GM19023 (cell line): ENCODE measurements around the gene LIPA.
"Not testable (repeated sequence)": the region's sequence is repeated elsewhere in the genome, so short reads cannot be mapped to it uniquely, and the experiment has no call there.

Source experiments
- ATAC-seq: cut with Tn5 transposase; IDR thresholded peaks from one replicate; pipeline ENCODE4 v1.9.1; 2021; ENCODE audit warnings: mild to moderate bottlenecking, moderate library complexity; ENCODE audit not compliant: unreplicated experiment

Gene LIPA

DNA sequence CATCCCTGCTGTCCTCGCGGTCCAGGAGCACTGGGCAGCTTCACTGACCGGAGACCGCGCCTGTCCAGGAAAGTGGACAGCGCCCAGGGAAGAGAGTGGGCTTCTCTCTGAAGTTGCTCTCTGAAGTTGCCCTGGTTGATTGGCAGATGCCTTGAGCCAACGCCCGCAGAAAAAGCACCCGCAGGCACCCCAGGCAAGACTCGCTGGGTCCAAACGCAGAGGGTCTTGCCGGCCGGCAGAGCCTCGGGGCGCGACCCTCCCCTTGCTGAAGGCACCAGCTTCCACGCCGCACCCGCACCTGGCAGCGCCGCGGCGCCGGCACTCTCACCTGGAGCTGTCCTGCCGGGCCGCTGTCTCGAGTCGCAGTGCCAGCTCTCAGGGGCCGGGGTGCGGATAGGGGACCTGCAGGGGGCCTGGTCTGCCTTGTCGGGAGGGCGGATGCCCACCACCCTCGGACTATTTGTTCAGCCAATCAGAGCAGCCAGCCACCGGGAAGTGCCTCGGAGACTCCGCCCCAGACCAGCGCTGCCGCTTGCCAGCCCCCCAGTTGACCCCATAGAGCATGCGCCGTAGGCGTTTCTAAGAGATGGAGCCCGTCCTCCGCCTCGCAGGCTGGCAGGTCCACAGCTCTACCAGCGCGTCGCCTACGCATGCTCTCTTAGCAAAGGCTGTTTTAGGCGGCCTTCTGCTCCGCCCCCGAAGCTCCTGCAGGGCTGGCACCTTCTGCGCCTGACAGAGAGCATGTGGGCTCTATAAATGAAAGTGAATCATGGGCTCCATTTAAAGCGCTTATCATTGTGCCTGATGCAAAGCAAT is at the start of gene LIPA:
Gene LIPA, minus strand, starts transcription at position 367 of the 816 bp plus-strand sequence. CDS start 4,127 bp downstream, outside the sequence.
- peak; percentile 96 for ATAC-seq

DNA sequence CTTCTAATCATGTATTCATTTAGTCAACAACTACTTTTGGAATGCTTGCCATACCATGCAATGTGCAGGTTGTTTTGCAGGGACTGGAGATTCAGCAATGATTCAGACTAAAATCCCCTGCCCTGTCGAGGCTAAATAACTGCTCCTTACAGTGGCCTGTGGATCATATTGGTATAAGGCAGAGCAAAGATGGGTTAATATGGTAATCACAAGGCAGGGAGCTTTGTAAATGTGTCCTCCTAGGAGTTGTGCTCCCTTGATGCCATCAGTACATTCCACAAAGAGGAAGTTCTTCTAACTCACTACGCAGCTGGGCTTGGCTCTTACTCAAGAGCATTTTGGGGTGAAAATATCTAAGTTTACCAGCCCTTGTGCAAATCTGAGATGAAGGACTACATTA is 49.7 kb upstream of the LIPA start:
- peak; percentile 50 for ATAC-seq

DNA sequence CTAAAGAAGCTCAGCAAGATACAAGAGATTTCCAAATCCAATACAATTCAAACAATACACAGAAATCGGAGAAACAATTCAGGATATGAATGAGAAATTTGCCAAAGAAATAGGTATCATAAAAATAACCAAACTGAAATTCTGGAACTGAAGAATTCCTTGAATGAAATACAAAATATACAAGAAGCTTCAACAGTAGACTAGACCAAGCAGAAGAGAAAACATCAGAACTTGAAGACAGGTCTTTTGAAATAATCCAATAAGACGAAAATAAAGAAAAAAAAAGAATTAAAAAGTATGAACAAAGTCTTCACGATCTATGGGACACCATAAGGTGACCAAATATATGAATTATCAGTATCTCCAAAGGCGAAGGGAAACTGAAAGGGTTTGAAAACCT is 47.5 kb upstream of the LIPA start:
- ATAC-seq, result no peak

DNA sequence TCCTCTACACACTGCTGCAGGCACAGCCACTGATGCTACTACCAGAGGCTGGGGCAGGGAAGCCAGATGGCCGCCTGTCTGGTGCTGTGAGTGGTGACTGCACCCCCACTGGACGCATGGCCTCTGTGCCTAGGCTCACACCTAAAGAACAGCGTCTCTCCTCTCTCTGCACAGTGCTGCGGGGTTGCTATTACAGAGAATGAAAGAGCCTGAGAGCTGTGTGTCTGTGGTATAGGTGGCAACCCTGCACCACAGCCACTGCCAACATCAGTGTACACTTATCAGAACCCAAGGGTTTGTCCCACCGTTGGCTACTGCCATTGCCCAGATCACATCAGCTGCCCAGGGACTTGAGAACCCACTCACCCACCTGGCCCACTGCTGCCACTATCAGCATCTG is 46.2 kb upstream of the LIPA start:
- ATAC-seq, result no peak

DNA sequence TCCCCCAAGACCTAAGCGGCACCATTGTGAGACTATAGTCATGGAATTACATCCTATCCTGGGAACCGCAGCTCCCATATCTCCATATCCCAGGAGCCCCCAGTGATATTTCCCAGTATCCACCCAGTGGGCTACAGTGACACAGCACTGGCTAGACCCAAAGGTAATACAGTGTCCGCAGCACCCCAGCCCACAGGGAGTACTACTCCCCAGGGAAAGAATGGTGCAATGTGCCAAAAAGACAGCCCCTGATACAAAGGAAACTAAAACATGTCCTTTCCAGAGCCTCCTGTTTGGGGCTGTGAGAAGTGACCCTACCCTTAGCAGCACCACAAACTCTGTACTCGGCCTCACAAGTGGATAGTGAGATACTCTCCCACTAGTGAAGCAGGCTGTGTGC is 45.8 kb upstream of the LIPA start:
- ATAC-seq, result no peak

DNA sequence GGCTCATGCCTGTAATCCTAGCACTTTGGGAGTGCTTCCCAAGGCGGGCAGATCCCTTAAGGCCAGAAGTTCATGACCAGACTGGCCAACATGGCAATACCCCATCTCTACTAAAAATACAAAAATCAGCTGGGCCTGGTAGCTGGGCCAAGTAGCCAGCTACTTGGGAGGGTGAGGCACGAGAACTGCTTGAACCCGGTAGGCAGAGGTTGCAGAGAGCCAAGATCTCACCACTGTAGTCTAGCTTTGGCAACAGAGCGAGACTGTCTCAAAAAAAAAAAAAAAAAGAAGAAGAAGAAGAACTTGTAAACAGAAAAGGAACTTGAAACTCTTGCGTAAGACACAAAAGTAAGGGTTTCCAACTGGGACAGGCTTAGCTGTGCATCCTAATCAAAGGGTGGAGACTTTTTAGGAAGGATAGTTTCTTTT is 44.7 kb upstream of the LIPA start:
- ATAC-seq, result no peak

DNA sequence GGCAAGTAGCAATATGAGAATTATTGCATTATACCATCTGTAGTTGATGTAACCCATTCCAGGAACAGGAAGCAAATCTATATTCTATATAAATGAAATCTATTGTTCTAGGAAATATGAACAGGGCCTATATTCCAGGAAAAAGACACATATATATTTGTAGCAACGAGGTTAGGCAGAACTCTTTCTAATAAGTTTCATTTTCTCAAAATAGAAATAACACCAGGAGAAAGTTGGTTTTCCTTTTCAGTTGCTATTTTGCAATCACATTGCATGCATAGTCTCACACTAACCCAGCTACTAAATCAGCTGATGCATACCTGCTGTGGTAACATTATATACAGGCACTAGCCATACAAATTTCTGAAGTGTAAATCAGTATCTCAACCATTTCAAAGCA is 44.0 kb upstream of the LIPA start:
- ATAC-seq, result no peak

DNA sequence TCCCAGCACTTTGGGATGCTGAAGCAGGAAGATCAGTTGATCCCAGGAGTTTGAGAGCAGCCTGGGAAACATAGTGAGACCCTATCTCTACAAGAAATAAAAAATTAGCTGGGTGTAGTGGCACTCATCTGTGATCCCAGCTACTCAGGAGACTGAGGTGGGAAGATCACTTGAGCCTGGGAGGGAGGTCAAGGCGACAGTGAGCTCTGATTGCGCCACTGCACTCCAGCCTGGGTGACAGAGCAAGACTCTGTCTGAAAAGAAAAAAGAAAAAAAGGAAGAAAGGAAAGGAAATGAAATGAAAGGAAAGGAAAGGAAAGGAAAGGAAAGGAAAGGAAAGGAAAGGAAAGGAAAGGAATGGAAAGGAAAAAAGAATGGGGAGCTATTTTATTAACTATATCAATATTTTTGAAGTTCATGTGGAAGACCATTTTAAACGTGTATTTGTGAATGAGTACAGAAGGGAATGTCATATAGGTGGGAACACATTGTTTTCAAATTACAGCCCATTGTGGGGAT is 43.2 kb upstream of the LIPA start:
- no peak for ATAC-seq

DNA sequence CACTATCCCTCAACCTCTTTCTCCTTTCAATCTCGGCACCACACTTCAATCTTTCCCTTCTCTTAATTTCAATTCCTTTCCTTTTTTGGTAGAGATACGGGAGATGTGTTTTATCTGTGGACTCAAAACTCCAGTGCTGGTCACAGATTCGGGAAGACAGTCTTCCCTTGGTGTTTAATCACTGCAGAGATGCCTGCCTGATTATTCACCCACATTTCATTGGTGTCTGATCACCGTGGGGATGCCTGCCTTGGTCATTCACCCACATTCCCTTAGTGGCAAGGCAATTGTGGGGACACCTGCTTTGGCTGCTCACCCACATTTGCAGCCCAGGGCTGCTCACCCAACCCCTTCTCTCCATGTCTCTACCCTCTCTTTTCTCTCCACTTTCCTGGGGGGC is 33.7 kb upstream of the LIPA start:
- not testable (repeated sequence) for ATAC-seq

DNA sequence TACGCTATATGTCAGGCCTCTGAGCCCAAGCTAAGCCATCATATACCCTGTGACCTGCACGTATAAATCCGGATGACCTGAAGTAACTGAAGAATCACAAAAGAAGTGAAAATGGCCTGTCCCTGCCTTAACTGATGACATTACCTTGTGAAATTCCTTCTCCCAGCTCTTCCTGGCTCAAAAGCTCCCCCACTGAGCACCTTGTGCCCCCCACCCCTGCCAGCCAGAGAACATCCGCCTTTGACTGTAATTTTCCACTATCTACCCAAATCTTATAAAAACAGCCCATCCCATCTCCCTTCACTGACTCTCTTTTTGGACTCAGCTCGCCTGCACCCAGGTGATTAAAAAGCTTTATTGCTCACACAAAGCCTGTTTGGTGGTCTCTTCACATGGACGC is 33.1 kb upstream of the LIPA start:
- ATAC-seq, result not testable (repeated sequence)

DNA sequence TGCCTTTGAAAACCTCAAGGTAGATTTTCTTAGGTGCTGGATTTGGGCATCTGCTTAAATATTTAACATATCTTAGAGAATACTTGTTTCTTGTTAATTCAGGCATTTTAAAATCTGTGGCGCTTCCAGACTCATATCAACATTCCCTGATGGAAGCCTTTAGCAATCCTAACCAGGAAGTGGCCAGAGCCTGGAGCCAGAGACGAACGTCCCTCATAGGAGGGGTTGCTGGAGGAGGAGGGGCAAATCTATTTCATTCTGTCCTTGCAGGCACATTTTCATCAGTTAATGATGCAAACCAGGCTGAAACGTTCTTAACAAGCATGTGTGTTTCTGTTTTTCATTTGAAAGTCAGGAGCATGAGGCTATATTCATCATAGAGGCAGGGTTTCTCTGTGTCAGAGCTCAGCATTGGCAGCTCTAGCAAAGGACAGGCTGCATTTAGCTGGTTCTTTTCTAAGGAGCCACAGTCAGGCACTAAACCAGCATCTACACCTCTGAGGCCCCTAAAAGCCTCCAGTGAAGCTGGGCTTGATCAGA is 32.4 kb upstream of the LIPA start:
- no peak for ATAC-seq

DNA sequence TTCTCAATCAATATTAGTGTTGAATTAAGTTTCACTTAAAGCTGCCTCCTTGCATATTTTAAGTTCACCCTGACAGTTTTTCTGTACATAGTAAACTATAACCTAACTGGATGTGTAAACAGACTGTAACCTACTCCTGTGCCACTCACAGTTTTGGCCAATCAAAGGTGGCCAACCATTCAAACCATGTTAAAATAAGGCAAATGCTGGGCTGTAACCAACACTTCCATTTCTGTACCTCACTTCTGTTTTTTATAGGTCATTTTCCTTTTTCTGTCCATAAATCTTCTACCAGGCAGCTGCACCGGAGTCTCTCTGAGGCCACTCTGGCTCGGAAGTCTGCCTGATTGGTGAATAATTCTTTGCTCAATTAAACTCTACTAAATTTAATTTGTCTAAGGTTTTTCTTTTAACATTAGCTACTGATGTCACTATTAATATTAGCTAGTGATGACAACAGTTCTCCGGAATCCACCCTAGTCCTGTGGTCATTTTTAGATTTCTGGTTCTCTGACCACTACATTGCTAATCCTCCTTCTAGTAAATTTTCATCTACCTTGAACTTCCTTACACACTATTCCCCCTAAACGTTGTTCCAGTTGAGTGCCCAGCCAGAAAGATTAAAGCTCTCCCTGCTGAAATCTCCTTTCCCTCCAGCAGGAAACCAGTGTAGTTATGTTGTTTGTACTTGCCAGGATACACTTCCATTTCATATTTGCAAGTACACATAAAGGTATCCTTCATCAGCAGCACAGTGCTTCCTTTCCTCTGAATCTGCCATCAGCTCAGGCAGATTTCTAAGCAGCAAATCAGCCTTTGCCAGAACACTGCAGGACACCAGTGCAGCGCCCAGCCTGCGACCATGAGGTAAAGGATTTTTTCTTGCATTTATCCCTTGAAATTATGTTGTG is 31.7 kb upstream of the LIPA start:
- no peak for ATAC-seq

DNA sequence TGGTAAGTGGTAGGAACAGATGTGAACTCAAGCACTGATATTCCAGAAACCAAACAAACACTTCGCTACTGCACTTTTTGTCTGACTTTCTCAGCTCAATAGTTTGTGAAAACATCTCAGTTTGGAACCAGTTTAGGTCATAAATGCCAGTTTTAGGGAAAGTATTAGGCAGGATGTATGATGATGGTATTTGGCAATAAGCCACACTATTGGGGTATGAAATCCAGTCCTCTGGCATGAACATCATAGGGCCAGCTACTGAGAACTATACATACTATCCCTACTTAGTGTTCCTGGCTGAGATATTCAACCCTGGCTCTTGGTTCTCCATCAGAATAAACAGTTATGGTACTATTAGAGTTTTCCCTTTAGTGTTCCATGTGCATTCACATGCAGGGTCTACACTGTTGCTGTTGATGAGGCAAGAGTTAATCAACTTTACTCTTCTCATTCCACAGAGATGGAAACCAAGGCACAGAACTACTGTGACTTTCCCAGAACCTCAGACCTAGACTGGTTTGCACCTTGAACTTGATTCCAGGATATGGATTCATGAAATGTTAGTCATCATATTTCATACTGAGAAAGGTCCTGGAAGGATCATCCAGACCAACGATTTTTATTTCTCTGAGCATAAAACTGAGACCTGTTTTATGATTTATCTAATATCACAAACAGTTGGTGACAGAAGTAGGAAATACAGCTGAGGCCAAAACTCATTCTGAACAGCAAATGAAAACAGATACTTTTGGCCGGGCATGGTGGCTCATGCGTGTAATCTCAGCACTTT is 30.2 kb upstream of the LIPA start:
- ATAC-seq, result no peak

DNA sequence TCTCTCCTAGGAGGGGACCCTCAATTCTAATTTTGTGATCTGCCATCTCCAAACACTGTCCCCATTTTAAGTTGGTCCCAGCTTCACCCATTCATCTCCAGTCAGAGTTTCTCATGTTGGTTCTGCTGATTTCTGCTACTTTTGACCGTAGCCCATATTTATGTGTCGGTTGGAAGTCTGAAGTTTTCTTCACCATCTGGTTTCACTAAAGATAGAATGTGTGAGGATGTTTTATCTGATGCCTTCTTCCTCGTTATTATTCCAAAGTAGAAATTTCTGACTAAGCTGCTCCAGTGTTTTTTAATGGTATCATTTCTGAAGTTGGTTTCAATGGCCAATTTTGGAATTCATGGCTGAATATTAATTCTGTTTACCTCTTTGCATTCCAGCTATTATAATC is 28.9 kb upstream of the LIPA start:
- no peak for ATAC-seq

DNA sequence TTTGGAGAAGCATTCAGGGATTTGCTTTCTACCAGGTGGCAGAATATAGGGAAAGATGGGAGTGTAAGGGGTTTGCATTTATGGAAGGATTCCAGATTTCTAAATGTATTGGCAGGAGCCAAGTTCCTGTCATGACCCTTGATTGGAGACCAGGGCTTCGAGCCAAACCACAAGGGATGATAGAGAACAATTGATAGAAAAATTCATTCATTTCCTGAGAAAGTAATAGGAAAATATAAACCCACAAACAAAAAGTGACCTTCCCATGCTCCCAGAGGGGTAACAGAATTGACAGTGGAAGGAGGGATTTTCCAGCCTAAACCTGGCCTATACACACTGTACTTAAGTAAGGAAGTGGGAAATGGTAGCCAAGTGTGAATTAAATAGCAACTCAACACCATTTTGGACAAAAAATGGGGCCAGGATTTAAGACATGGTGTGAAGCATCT is 27.9 kb upstream of the LIPA start:
- no peak for ATAC-seq

DNA sequence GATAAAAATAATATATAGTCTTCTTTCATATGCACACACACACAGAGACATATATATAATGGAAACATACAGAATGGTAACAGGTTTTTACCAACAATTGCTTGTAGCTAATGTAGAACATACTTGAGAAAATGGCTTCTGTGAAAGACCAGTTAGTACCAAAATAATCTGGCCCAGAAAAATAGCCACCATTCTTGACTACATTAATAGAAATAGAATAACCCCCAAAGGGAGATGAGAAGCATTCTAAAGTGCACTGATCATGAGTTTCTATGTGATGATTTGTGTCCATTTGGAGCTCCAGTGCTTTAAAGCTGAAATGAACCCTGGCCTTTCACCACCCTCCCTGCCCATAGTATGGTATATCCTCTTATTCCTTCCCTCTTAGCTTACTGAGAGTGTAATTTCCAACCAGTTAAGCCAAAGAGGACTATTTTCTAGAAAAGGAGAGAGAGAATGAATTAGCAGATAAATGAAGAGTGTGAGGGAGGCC is 27.4 kb upstream of the LIPA start:
- ATAC-seq, result no peak

DNA sequence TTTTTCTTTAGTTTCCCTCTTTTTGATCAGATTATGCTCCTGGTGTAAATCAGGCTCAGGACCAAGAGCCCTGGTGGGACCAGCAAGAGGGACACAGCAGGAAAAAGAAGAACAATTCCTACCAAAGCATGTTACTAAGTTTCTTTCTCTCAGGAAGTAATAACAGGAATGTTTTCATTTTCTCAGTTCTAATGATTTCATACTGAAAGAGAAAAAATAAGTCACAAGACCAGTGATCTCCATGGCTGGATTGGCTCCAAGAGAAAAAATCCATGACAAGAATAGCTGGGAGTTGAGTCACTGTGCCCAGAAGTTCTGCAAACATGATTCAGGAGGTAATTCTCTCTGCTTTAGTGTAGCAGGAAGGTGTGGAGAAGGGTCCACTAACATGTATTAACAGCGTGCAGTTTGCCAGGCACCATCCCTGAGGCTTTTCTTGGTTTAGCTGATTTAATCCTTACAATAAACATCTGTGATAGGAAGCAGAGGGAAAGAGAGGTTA is 26.5 kb upstream of the LIPA start:
- no peak for ATAC-seq

DNA sequence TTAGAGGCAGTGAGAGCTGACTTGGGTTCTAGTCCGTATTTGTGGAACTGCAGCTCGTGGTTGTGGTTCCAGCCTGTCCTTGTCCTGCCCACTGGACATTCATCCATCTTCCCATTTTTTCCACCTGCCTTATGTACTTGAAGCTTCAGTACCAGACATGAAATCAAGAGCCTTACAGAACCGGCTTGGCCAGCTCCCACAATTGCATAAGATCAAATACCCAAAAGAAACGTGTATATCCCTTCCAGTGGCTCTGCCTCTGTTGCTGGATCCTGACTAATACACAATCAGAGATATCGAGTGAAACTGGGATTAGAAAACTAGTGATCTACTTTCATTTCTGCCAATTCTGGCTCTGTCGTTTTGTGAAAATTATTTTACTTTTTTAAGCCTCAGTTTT is 23.8 kb upstream of the LIPA start:
- ATAC-seq, result no peak

DNA sequence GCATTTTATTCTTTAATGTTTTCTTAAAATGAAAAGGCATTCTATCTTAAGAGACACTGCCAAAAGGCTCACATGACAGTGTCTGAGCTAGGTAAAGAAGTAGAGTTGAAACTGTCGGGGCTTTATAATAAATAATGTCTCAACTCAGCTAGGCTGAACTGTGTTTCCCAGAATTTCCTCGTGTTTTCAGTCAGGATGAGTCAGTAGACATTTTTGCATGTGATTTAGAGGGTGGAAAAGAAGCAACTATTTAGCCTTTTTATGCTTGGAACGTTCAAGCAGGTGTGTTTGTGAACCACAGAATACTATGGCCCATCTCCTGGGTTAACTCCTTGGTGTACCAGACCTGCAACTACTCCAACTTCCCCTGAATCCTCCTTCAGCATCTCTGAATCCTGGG is 23.4 kb upstream of the LIPA start:
- no peak for ATAC-seq

DNA sequence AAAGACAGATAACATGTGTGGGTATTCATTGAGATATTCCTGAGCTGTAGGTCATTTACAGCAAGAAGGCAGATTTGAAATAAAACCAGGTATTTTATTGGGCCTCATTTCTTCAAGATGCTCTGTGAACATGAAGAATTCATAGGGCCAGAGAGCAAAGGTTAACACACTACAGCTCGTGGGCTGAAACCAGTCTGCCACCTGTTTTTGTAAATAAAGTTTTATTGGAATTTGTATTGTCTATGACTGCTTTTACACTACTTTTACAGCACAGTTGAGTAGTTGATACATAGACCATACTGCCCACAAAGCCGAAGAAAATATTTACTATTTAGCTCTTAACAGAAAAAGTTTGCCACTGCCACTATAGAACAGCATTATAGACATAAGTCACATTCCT is 22.1 kb upstream of the LIPA start:
- no peak for ATAC-seq
